ENCODE measurements around the gene SLC25A33.

SLC25A33 gene

GRCh38 chr1:9590945-9591668, 51.8 kb downstream of the SLC25A33 start:
- no peak for DNase-seq (ENCODE audit: low read depth)
- TF ChIP-seq CTCF (conservative IDR thresholded peaks at IDR 0.05; ENCODE audit: control insufficient read depth, insufficient read depth, low read depth, low read length) = no peak
- H3K4me3 ChIP-seq (ENCODE audit: control insufficient read depth, low read depth, low read length) = no peak overlapping the region

GRCh38 chr1:9591669-9592509, 52.6 kb downstream of the SLC25A33 start:
- TF ChIP-seq CTCF (conservative IDR thresholded peaks at IDR 0.05; ENCODE audit: control insufficient read depth, insufficient read depth, low read depth, low read length) = no peak
- H3K4me3 ChIP-seq (ENCODE audit: control insufficient read depth, low read depth, low read length) = no peak overlapping the region
- DNase-seq (ENCODE audit: low read depth) = no peak

- H3K4me3 ChIP-seq (ENCODE audit: control insufficient read depth, low read depth, low read length) = no peak overlapping the region
- no peak for TF ChIP-seq CTCF (conservative IDR thresholded peaks at IDR 0.05; ENCODE audit: control insufficient read depth, insufficient read depth, low read depth, low read length)
- DNase-seq (ENCODE audit: low read depth) = no peak
Measured at GRCh38 chr1:9592510-9593075, 53.3 kb downstream of the SLC25A33 start.

GRCh38 chr1:9593147-9593491, 53.9 kb downstream of the SLC25A33 start:
- no peak for TF ChIP-seq CTCF (conservative IDR thresholded peaks at IDR 0.05; ENCODE audit: control insufficient read depth, insufficient read depth, low read depth, low read length)
- no peak for DNase-seq (ENCODE audit: low read depth)
- H3K4me3 ChIP-seq (ENCODE audit: control insufficient read depth, low read depth, low read length) = no peak overlapping the region

GRCh38 chr1:9593492-9594465, 54.5 kb downstream of the SLC25A33 start:
- peak; percentile 36 for DNase-seq (ENCODE audit: low read depth)
- no peak overlapping the region for H3K4me3 ChIP-seq (ENCODE audit: control insufficient read depth, low read depth, low read length)
- no peak for TF ChIP-seq CTCF (conservative IDR thresholded peaks at IDR 0.05; ENCODE audit: control insufficient read depth, insufficient read depth, low read depth, low read length)
